AG09319 (cell line): ENCODE measurements around the gene TOMM20.

ENCODE experiments used
- DNase-seq: peaks from one replicate; pipeline ENCODE4 v3.0.0-alpha.2; 2010; ENCODE audit warnings: low read depth; ENCODE audit errors: extremely low read depth
- CTCF ChIP-seq: IDR thresholded peaks from 2 replicates; pipeline ENCODE4 v1.5.1; 2011; ENCODE audit warnings: low read depth, mild to moderate bottlenecking, inconsistent platforms, low read length, moderate library complexity

Gene TOMM20

GRCh38 chr1:235063068-235063765, 65.4 kb downstream of the TOMM20 start:
- DNase-seq: no peak
- no peak for TF ChIP-seq CTCF

GRCh38 chr1:235060607-235061470, 67.8 kb downstream of the TOMM20 start:
- TF ChIP-seq CTCF: no peak
- DNase-seq: no peak
